GM12878 (cell line): ENCODE measurements around the gene CD2AP. TPM values are rescaled to one million over a fixed set of nuclear protein-coding genes. Genes with fewer than 3 reads are reported as not detected.

Source experiments
- ATAC-seq: fragments of 200-7000 bp; cut with Tn5 transposase; 3 replicates; pipeline ENCODE4 v1.9.1; 2020; ENCODE audit warnings: mild to moderate bottlenecking, moderate library complexity
- BruUV-seq: library from RNA; stranded (reverse); fragments of 400-500 nt; replicated peaks from 2 replicates; lab custom pipeline; 2021; lab: Mats Ljungman, UMichigan
- CTCF ChIA-PET: fragments of 300-600 bp; sonication (Branson Sonifier 250); formaldehyde crosslinking; extraction: SDS; loops from one replicate; lab custom pipeline; 2021; ENCODE audit warnings: inconsistent platforms; lab: Yijun Ruan, JAX
- POLR2A ChIA-PET: fragments of 350-600 bp; formaldehyde crosslinking; extraction: SDS; loops from one replicate; lab custom pipeline; 2021; ENCODE audit warnings: inconsistent platforms; lab: Charles Lee
- RAD21 ChIA-PET: fragments of 300-600 bp; sonication (Branson Sonifier 250); formaldehyde crosslinking; loops from one replicate; lab custom pipeline; 2023; ENCODE audit warnings: antibody characterized with exemption; ENCODE audit not compliant: unreplicated experiment; lab: Charles Lee
- SMC1A ChIA-PET: fragments of 300-600 bp; sonication (Branson Sonifier 250); formaldehyde crosslinking; loops from one replicate; lab custom pipeline; 2023; ENCODE audit not compliant: unreplicated experiment, uncharacterized antibody; lab: Charles Lee
- DNase-seq: peaks from one replicate; pipeline ENCODE4 v3.0.0-alpha.2; 2011; ENCODE audit warnings: low read depth, low spot score
- FAIRE-seq: peaks from 3 replicates; lab custom pipeline; 2011; peaks lifted over from hg19 to GRCh38; lab: Jason Lieb, UNC
- H2AFZ ChIP-seq: 2 replicates; pipeline ENCODE4 v1.6.0; 2011; ENCODE audit warnings: low read depth, low read length, control low read depth; ENCODE audit not compliant: control insufficient read depth
- H3K27ac ChIP-seq: 2 replicates; pipeline ENCODE4 v1.5.1; 2011; ENCODE audit warnings: control low read depth; ENCODE audit not compliant: control insufficient read depth, insufficient read depth
- H3K27me3 ChIP-seq, 2 experiments: replicated peaks in 1 of 2; 2 replicates each; pipeline versions ENCODE4 v1.6.0 to v1.6.1; 2011; ENCODE audit warnings: low read length in 1 of 2; ENCODE audit not compliant: control insufficient read depth in 2 of 2, insufficient read depth in 2 of 2
- H3K36me3 ChIP-seq, 2 experiments: 2 replicates each; pipeline ENCODE4 v1.5.1; 2011; ENCODE audit warnings: low read length in 1 of 2; ENCODE audit not compliant: control insufficient read depth in 2 of 2, insufficient read depth in 2 of 2
- H3K4me1 ChIP-seq: 2 replicates; pipeline ENCODE4 v1.6.1; 2011; ENCODE audit warnings: mild to moderate bottlenecking, low read length, moderate library complexity, mixed read lengths; ENCODE audit not compliant: control insufficient read depth, insufficient read depth
- H3K4me2 ChIP-seq: 2 replicates; pipeline ENCODE4 v1.6.0; 2011; ENCODE audit warnings: control low read depth; ENCODE audit not compliant: control insufficient read depth, insufficient read depth
- H3K4me3 ChIP-seq: fragments of 200-600 bp; sonication (generic); 2 replicates; pipeline ENCODE4 v1.5.1; 2016
- H3K79me2 ChIP-seq: 2 replicates; pipeline ENCODE4 v1.6.0; 2011; ENCODE audit warnings: low read length; ENCODE audit not compliant: control insufficient read depth, insufficient read depth
- H3K9ac ChIP-seq: 2 replicates; pipeline ENCODE4 v1.8.0; 2011; ENCODE audit warnings: low read length, control low read depth, mixed read lengths; ENCODE audit not compliant: control insufficient read depth, insufficient read depth
- H3K9me3 ChIP-seq: replicated peaks from 3 replicates; pipeline ENCODE4 v1.5.1; 2011; ENCODE audit warnings: mild to moderate bottlenecking, low read length; ENCODE audit not compliant: control insufficient read depth, insufficient read depth
- H4K20me1 ChIP-seq: 2 replicates; pipeline ENCODE4 v1.6.0; 2011; ENCODE audit not compliant: control insufficient read depth, insufficient read depth
- CBX5 ChIP-seq: sonication (generic); IDR thresholded peaks from 2 replicates; pipeline ENCODE4 v1.6.1; 2016; ENCODE audit warnings: low read depth, moderate library complexity, mild to moderate bottlenecking, inconsistent platforms
- JUND ChIP-seq: IDR thresholded peaks from 2 replicates; pipeline ENCODE4 v1.6.1; 2012; ENCODE audit warnings: low read depth, mild to moderate bottlenecking, low read length, improper control_type of control experiment, moderate library complexity
- MTA2 ChIP-seq: fragments of 450-650 bp; IDR thresholded peaks from 2 replicates; pipeline ENCODE4 v1.6.1; 2016; ENCODE audit warnings: low read depth, mild to moderate bottlenecking, moderate library complexity
- NFYB ChIP-seq: IDR thresholded peaks from 2 replicates; pipeline ENCODE4 v1.6.1; 2011; ENCODE audit warnings: low read depth, mild to moderate bottlenecking, low read length, improper control_type of control experiment, moderate library complexity; ENCODE audit not compliant: insufficient read depth
- POLR2AphosphoS2 ChIP-seq: IDR thresholded peaks from 2 replicates; pipeline ENCODE4 v1.6.1; 2011; ENCODE audit warnings: low read depth, mild to moderate bottlenecking, low read length, improper control_type of control experiment, moderate library complexity
- PRDM15 ChIP-seq: fragments of 450-650 bp; formaldehyde crosslinking; IDR thresholded peaks from 2 replicates; pipeline ENCODE4 v1.4.0; 2020; ENCODE audit warnings: mild to moderate bottlenecking, moderate library complexity
- in situ Hi-C: fragments of 300-500 bp; cut with MboI; formaldehyde crosslinking; loops from 9 replicates; pipeline ENCODE4 v1.14.3; 2018; ENCODE audit warnings: mixed read lengths
- intact Hi-C: fragments of 100-400 bp; cut with micrococcal nuclease; formaldehyde crosslinking; loops from one replicate; pipeline ENCODE4 v1.14.2; 2022; ENCODE audit not compliant: unreplicated experiment
- polyA plus RNA-seq, 11 experiments: library from polyadenylated mRNA; depleted of rRNA in 4 of 11; unstranded in 6 of 11; stranded (reverse) in 5 of 11; fragments of >200 nt; fragmentation: Nextera tagmentation in 4 of 11; fragmentation: Illumina TruSeq in 1 of 11; extraction: Ambion mirVana in 4 of 11; extraction: Trizol in 1 of 11; gene quantifications; 1 replicate in 1 of 11; 2 replicates in 10 of 11; pipeline versions ENCODE4 v1.2.1 to v1.2.3, GENCODE V29; 2011 to 2016; ENCODE audit warnings: inconsistent platforms in 2 of 11, missing spikeins in 2 of 11, low read depth in 1 of 11
- total RNA-seq, 4 experiments: library from RNA; depleted of rRNA in 3 of 4; stranded (reverse); fragments of >200 nt in 3 of 4; fragmentation: Illumina TruSeq in 1 of 4; extraction: Trizol in 1 of 4; gene quantifications; 2 replicates each; pipeline versions ENCODE4 v1.2.1 to v1.2.3, GENCODE V29; 2013 to 2021

Gene CD2AP
- total and polyA plus RNA-seq, 10 of the 15 experiments (the other 5 are each of a cell fraction or from before 2014, with no cell fraction given) = 5.4 to 46.6 (median 20.9) TPM

- Histone ChIP-seq H4K20me1 (no peaks in the 10 kb centered on the region), H3K9ac (peak overlapping the region; percentile 26; the same call in 1 of the 2 replicates), H3K27me3 (no peaks in the 10 kb centered on the region), H3K27ac (peak overlapping the region; percentile 50; the same call in 1 of the 2 replicates), H3K4me3 (peak overlapping the region; percentile 55; the same call in 1 of the 2 replicates), H3K9me3 (no peaks in the 10 kb centered on the region), H3K4me2 (peak overlapping the region; percentile 90), H2AFZ (no peak overlapping the region), H3K4me1 (peaks cover 10% of the 10 kb centered on the region), H3K36me3 (no peaks in the 10 kb centered on the region), H3K79me2 (peaks cover 85% of the 10 kb centered on the region)
- intact Hi-C loops = no loop called here
- FAIRE-seq (no peak), DNase-seq (no peak), ATAC-seq (no peak)
- POLR2A ChIA-PET = interaction anchor here (0.6 to 1.2 kb wide), 2 partner anchors 11 to 32 kb away, joined by 3 read pairs; no protein-coding TSS in a partner anchor
- TF ChIP-seq CBX5 (no peak), PRDM15 (no peak), MTA2 (no peak), JUND (no peak), NFYB (no peak), POLR2AphosphoS2 (no peak)
- SMC1A ChIA-PET = interaction anchor here (0.8 to 1.9 kb wide), 5 partner anchors 20 to 147 kb away, joined by 3 to 5 read pairs (median 3); no protein-coding TSS in a partner anchor
- CTCF ChIA-PET = interaction anchor here (1.1 to 1.4 kb wide), 5 partner anchors 12 to 150 kb away, joined by 3 to 9 read pairs (median 3); no protein-coding TSS in a partner anchor
- RAD21 ChIA-PET = no interaction called here
- no TSS peak for BruUV-seq
- in situ Hi-C loops = no loop called here
These were observed 4.2 kb downstream of the CD2AP start for GRCh38 chr6:47481806-47482205.
